Activated CD4-positive, alpha-beta memory T cell treated with anti-CD3 and anti-CD28 coated beads, Interleukin-2, amount 10 ng/mL, durations not matched to agents 7 days and 5 days (primary cell): ENCODE measurements around the gene ANKRD42. TPM values are rescaled to one million over a fixed set of nuclear protein-coding genes. Genes with fewer than 3 reads are reported as not detected.

Experiments
- CTCF ChIA-PET: fragments of 350-600 bp; sonication (Branson Sonifier 250); formaldehyde crosslinking; loops from one replicate; lab custom pipeline; 2021; ENCODE audit warnings: antibody characterized with exemption, inconsistent platforms; lab: Charles Lee
- POLR2A ChIA-PET: fragments of 350-600 bp; sonication (Branson Sonifier 250); formaldehyde crosslinking; loops from one replicate; lab custom pipeline; 2021; ENCODE audit warnings: antibody characterized with exemption; lab: Charles Lee
- DNase-seq: peaks from one replicate; pipeline ENCODE4 v3.0.0-alpha.2; 2020
- H3K27ac Mint-ChIP-seq: one replicate; pipeline ENCODE4 v1.8.0; 2021; ENCODE audit warnings: mild to moderate bottlenecking, mixed read lengths
- H3K27me3 Mint-ChIP-seq: one replicate; pipeline ENCODE4 v1.8.0; 2021; ENCODE audit warnings: mixed read lengths
- H3K36me3 Mint-ChIP-seq: one replicate; pipeline ENCODE4 v1.8.0; 2021; ENCODE audit warnings: low read depth, mixed read lengths
- H3K4me1 Mint-ChIP-seq: one replicate; pipeline ENCODE4 v1.8.0; 2021; ENCODE audit warnings: mixed read lengths
- H3K4me3 Mint-ChIP-seq: one replicate; pipeline ENCODE4 v1.8.0; 2021; ENCODE audit warnings: mild to moderate bottlenecking, mixed read lengths
- H3K9me3 Mint-ChIP-seq: one replicate; pipeline ENCODE4 v1.8.0; 2021; ENCODE audit warnings: mixed read lengths
- total RNA-seq, 2 experiments: library from RNA; stranded (reverse); gene quantifications; one replicate each; pipeline ENCODE4 v1.2.3, GENCODE V29; 2021

ANKRD42 gene
- total RNA-seq, 2 experiments from 2014 or later, result 1.7 TPM

- H3K27ac Mint-ChIP-seq, result no peak overlapping the region
- ChIA-PET CTCF (no interaction called here), POLR2A (no interaction called here)
- H3K36me3 Mint-ChIP-seq, result no peaks in the 10 kb centered on the region
- no peak overlapping the region for H3K4me3 Mint-ChIP-seq
- H3K27me3 Mint-ChIP-seq, result peaks cover 6% of the 10 kb centered on the region
- DNase-seq, result no peak
- H3K9me3 Mint-ChIP-seq, result no peaks in the 10 kb centered on the region
- H3K4me1 Mint-ChIP-seq, result no peaks in the 10 kb centered on the region
Observed at GRCh38 chr11:83219095-83219494, 25.6 kb downstream of the ANKRD42 start.

DNA sequence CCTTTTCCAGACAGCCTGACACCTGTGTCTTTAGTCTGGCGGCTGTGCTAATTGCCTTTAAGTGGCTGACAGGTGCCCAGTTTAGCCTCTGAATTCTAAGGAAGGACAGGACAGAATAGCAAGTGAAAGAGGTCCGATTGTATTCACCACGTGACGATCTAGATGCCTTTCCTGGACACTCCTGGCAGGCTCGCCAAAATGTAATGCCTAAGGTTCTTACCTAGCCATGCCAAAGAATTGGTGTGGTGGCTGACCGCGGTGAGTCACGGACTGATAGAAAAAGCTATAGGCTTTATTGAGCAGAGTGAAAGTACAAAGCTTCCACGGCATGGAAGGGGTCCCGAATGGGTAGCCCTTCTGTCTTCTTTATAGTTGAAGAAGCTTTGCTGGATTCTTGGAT lies 26.7 kb downstream of the ANKRD42 start:
- Mint-ChIP-seq H3K4me1 (no peaks in the 10 kb centered on the region), H3K27me3 (peaks cover 6% of the 10 kb centered on the region), H3K9me3 (no peaks in the 10 kb centered on the region), H3K36me3 (no peaks in the 10 kb centered on the region), H3K27ac (no peak overlapping the region), H3K4me3 (no peak overlapping the region)
- CTCF ChIA-PET, result no interaction called here
- POLR2A ChIA-PET, result no interaction called here
- no peak for DNase-seq

- ChIA-PET POLR2A (no interaction called here), CTCF (no interaction called here)
- H3K4me3 Mint-ChIP-seq, result no peak overlapping the region
- H3K9me3 Mint-ChIP-seq, result no peaks in the 10 kb centered on the region
- H3K36me3 Mint-ChIP-seq, result no peaks in the 10 kb centered on the region
- H3K27me3 Mint-ChIP-seq, result peaks cover 6% of the 10 kb centered on the region
- H3K4me1 Mint-ChIP-seq, result no peaks in the 10 kb centered on the region
- no peak for DNase-seq
- H3K27ac Mint-ChIP-seq, result no peak overlapping the region
Observed at GRCh38 chr11:83221694-83222093, 28.2 kb downstream of the ANKRD42 start.

DNA sequence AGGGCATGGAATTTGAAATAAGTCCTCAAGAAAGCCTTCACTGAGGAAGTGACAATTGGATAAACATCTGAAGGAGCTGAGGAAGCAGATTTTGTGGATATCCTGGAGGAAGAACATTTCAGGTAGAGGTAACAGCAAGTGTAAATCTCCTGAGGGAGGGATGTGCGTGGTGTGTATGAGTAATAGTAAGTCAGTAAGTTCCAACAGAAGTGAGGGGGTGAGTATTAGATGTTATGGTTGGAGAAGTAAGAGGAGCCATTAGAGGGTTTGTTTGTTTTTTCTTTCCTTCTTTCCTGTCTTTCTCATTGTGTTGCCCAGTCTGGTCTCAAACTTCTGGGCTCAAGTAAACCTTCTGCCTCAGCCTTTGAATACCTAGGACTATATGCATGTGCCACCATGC lies 29.0 kb downstream of the ANKRD42 start:
- Mint-ChIP-seq H3K4me3 (no peak overlapping the region), H3K27ac (no peak overlapping the region), H3K36me3 (no peaks in the 10 kb centered on the region), H3K27me3 (peaks cover 6% of the 10 kb centered on the region), H3K9me3 (no peaks in the 10 kb centered on the region), H3K4me1 (no peaks in the 10 kb centered on the region)
- ChIA-PET POLR2A (no interaction called here), CTCF (no interaction called here)
- no peak for DNase-seq

DNA sequence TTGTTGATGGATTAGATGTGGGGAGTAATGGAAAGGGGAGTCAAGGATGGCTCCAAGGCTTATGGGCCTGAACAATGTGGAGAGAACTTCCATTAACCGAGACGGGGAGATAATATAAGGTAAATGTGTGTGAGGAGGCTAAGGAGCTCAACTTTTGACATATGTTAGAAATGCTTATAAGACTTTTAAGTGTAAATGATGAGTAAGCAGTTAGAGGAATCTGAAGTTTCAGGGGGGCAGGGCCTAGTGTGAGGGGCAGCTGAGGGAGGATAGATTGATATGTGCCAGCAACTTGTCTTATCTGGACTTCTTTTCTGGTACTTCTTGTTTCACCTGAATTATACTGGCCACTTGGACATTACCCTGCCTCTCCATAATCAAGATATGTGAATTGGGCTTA lies 29.9 kb downstream of the ANKRD42 start:
- no peak for DNase-seq
- Mint-ChIP-seq H3K4me1 (no peaks in the 10 kb centered on the region), H3K36me3 (no peaks in the 10 kb centered on the region), H3K4me3 (no peak overlapping the region), H3K27me3 (peaks cover 6% of the 10 kb centered on the region), H3K27ac (no peak overlapping the region), H3K9me3 (no peaks in the 10 kb centered on the region)
- ChIA-PET POLR2A (no interaction called here), CTCF (interaction anchor here (0.9 kb wide), 1 partner anchor 26 kb away, joined by 3 read pairs; no protein-coding TSS in a partner anchor)

DNA sequence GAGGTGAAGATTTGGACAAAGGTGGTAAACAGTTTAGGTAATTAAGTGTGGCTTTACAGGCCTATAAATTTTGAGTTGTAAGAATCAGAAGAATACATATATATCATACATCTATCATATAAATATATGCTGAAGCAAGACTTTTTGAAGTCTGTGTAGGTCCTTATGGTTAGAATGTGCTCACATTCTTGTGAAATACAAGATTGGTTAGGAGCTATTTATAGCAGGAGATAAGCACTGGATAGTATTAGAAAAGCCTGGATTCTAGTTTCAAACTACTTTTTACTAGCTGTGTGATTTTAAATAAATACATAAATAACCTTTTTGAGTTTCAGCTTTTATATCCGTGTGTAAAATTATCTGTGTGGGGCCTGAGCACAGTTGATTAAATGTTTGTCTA lies 42.3 kb downstream of the ANKRD42 start:
- Mint-ChIP-seq H3K4me1 (no peaks in the 10 kb centered on the region), H3K36me3 (no peaks in the 10 kb centered on the region), H3K9me3 (no peaks in the 10 kb centered on the region), H3K27ac (no peak overlapping the region), H3K4me3 (no peak overlapping the region), H3K27me3 (no peaks in the 10 kb centered on the region)
- no peak for DNase-seq
- ChIA-PET POLR2A (no interaction called here), CTCF (interaction anchor here (1.0 to 2.8 kb wide), 2 partner anchors 14 to 369 kb away, joined by 4 to 11 read pairs; no protein-coding TSS in a partner anchor)

DNA sequence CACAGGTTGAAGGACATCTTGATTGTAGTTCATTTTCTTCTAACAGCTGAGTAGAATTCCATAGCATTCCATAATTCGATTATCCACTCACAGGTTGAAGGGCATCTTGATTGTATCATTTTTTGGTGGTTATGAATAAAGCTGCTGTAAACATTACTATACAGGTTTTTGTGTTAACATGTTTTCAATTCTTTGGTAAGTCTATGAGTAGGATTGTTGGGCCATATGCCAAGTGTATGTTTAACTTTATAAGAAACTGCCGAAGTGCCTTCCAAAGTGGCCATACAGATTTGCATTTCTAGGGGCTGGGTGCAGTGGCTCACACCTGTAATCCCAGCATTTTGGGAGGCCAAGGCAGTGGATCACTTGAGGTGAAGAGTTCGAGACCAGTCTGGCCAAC lies 44.6 kb downstream of the ANKRD42 start:
- Mint-ChIP-seq H3K36me3 (no peaks in the 10 kb centered on the region), H3K27ac (no peak overlapping the region), H3K4me1 (no peaks in the 10 kb centered on the region), H3K27me3 (no peaks in the 10 kb centered on the region), H3K9me3 (no peaks in the 10 kb centered on the region), H3K4me3 (no peak overlapping the region)
- DNase-seq, result no peak
- CTCF ChIA-PET, result no interaction called here
- POLR2A ChIA-PET, result no interaction called here

DNA sequence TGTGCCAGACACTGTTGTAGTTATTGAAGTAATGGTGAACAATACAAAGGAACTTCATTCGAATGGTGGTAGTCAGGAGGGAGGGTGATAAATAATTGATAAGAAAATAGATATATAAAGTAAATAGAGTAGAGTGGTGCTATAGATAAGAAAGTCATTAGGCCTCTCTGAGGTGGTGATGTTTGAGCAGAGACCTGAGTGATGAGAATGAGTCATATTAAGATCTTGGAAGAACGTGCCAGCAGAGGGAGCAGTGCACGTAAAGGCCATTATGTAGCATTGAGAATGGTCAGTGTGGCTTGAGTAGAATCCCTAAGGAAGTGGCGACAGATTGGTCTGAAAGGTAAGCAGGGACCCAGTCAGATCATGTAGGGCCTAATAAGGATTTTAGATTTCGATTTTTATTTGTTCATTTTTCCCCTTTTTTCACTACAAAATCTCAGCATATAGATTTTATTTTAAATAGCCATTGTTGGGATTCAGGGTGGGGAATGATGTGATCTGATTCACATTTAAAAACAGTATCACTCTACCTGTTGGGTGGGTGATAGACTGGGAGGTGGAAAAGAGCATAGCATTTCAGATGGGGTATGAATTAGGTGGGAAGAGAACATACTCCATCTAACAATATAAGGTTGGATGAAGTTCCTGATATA lies 47.9 kb downstream of the ANKRD42 start:
- Mint-ChIP-seq H3K4me3 (no peak overlapping the region), H3K27me3 (no peaks in the 10 kb centered on the region), H3K27ac (no peak overlapping the region), H3K36me3 (no peaks in the 10 kb centered on the region), H3K4me1 (peaks cover under 1% of the 10 kb centered on the region), H3K9me3 (no peaks in the 10 kb centered on the region)
- ChIA-PET CTCF (no interaction called here), POLR2A (no interaction called here)
- peak; percentile 22 for DNase-seq

DNA sequence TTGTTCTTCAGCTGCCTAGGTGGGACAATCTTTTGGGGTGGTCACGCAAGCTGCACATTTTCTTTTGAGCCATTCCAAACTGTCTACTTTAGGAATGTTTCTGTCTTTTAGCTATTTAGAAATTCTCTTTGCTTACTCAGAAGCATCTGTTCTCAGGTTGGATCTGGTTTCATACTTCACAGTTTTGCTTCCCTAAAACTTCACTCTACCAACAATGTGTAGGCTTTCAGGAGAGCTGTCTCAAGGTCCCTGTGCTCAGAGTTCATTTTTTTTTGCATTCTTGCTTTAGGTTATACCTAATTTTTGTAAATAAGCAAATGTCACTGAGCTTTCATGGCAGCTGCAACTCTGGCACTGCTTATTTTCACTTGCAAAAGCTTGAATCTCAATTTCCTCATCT lies 55.9 kb downstream of the ANKRD42 start:
- Mint-ChIP-seq H3K27me3 (no peaks in the 10 kb centered on the region), H3K9me3 (no peaks in the 10 kb centered on the region), H3K36me3 (no peaks in the 10 kb centered on the region), H3K4me1 (peaks cover 10% of the 10 kb centered on the region), H3K27ac (no peak overlapping the region), H3K4me3 (no peak overlapping the region)
- CTCF ChIA-PET, result interaction anchor here (1.1 to 7.1 kb wide), 23 partner anchors 9 to 530 kb away, joined by 3 to 52 read pairs (median 5); partner anchors contain the start of genes DDIAS, PCF11 and PRCP
- no peak for DNase-seq
- POLR2A ChIA-PET, result interaction anchor here (0.9 to 2.2 kb wide), 4 partner anchors 36 to 349 kb away, joined by 3 to 12 read pairs (median 8); partner anchors contain the start of genes CCDC90B, DDIAS, PCF11 and PRCP

DNA sequence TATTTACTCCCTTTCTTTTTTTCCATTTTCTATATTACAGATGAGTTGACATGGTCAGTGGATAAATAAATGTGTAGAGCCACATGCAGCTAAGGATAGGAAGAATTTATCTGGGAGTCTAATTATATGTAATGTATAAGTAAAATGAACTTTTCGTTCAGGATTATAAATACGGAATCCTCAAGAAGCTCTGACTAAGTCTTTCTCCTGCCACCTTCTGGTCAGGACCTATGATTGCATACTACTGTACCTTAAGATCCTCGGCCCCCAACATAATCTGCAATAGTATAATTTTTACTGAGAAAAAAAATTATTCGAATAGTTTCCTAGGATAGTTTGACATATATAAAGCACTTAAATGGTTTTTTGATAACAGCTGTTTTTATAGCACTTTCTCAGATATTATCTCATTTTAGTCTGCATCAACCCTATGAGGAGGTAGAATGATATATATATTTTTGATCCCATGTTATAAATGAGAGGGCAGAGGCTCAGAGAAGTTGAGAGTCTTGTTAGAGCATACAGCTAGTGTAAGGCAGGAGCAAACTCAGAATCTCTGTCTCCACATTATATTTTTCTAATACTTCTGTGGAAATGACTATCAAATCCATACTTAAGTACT lies 56.6 kb downstream of the ANKRD42 start:
- POLR2A ChIA-PET, result interaction anchor here (0.9 to 2.2 kb wide), 4 partner anchors 36 to 349 kb away, joined by 3 to 12 read pairs (median 8); partner anchors contain the start of genes CCDC90B, DDIAS, PCF11 and PRCP
- no peaks in the 10 kb centered on the region for H3K27me3 Mint-ChIP-seq
- H3K27ac Mint-ChIP-seq, result no peak overlapping the region
- peaks cover 10% of the 10 kb centered on the region for H3K4me1 Mint-ChIP-seq
- CTCF ChIA-PET, result interaction anchor here (0.9 to 7.1 kb wide), 23 partner anchors 8 to 530 kb away, joined by 3 to 52 read pairs (median 5); partner anchors contain the start of genes DDIAS, PCF11 and PRCP
- no peak for DNase-seq
- no peaks in the 10 kb centered on the region for H3K9me3 Mint-ChIP-seq
- H3K36me3 Mint-ChIP-seq, result peaks cover under 1% of the 10 kb centered on the region
- no peak overlapping the region for H3K4me3 Mint-ChIP-seq

DNA sequence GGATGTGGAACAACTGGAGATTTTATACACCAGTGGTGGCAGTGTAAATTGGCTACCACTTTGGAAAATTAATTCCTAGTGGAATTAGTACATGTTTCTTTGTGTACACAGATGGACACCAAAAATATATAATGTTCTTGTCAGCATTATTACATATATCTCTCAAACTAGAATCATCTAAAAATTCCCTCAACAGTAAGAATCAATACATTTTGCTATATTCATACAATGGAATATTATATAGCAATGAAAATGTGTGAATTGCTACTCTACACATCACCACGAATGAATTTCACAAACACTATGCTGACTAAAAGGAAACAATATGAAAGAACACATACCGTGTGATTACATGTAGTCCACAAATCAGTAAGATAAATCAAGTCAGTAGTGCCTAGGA lies 58.8 kb downstream of the ANKRD42 start:
- no peak overlapping the region for H3K27ac Mint-ChIP-seq
- no peaks in the 10 kb centered on the region for H3K9me3 Mint-ChIP-seq
- peaks cover 7% of the 10 kb centered on the region for H3K4me1 Mint-ChIP-seq
- ChIA-PET POLR2A (interaction anchor here (1.0 to 1.2 kb wide), 2 partner anchors 34 to 350 kb away, joined by 3 to 4 read pairs; partner anchors contain the start of genes CCDC90B and DDIAS), CTCF (no interaction called here)
- H3K27me3 Mint-ChIP-seq, result no peaks in the 10 kb centered on the region
- H3K4me3 Mint-ChIP-seq, result no peak overlapping the region
- no peak for DNase-seq
- peaks cover 8% of the 10 kb centered on the region for H3K36me3 Mint-ChIP-seq

DNA sequence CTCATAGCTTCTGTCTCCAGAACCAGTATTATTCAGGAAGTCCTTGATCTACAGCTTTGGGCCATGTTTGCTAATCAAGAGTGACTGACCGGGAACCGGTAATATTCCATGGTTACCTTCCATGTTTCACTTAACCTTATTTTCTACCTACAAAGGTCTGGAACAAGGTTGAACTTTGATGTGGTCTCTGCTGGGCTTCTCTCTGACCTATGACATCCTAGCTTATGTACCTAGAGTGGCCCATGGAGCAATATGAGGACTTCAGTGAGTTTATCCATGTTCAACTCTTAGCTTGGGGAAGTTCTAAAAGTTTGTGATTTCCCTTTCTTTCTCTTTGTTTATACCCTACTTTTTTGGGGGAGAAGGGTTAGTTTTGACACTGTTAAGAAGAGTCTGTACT lies 59.4 kb downstream of the ANKRD42 start:
- no peak overlapping the region for H3K27ac Mint-ChIP-seq
- H3K4me1 Mint-ChIP-seq, result peaks cover 7% of the 10 kb centered on the region
- ChIA-PET POLR2A (interaction anchor here (1.0 to 1.2 kb wide), 2 partner anchors 33 to 351 kb away, joined by 3 to 4 read pairs; partner anchors contain the start of genes CCDC90B and DDIAS), CTCF (interaction anchor here (1.8 kb wide), 1 partner anchor 385 kb away, joined by 5 read pairs; no protein-coding TSS in a partner anchor)
- no peaks in the 10 kb centered on the region for H3K27me3 Mint-ChIP-seq
- H3K36me3 Mint-ChIP-seq, result peaks cover 11% of the 10 kb centered on the region
- DNase-seq, result no peak
- no peaks in the 10 kb centered on the region for H3K9me3 Mint-ChIP-seq
- H3K4me3 Mint-ChIP-seq, result no peak overlapping the region

DNA sequence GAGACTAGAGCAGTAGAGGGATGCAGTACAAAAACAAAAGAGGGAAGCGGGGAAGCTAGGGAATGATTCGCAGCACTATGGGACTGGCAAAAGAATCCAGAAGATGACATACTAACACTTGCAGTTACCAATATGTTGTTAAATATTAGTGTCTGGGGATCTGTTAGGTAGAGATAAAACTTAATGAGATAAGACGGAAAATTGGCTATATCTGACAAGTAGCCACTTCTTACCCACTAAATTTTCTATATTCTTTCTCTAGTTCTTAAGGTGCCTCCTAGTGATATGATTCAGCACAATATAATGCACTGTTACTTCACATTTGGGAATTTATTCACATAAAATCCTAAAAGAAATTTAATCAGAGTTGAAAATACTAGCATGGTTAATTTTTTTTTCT lies 61.9 kb downstream of the ANKRD42 start:
- H3K9me3 Mint-ChIP-seq, result no peaks in the 10 kb centered on the region

More for the DNA sequence above, 61.9 kb downstream of the ANKRD42 start:
- no peak overlapping the region for H3K27ac Mint-ChIP-seq
- ChIA-PET CTCF (no interaction called here), POLR2A (no interaction called here)
- DNase-seq, result no peak
- H3K4me3 Mint-ChIP-seq, result no peak overlapping the region
- H3K4me1 Mint-ChIP-seq, result no peaks in the 10 kb centered on the region
- H3K27me3 Mint-ChIP-seq, result no peaks in the 10 kb centered on the region
- peaks cover 13% of the 10 kb centered on the region for H3K36me3 Mint-ChIP-seq
